AG10803 (cell line): ENCODE data around the gene GPALPP1.
"Not testable (repeated sequence)": the region's sequence is repeated elsewhere in the genome, so short reads cannot be mapped to it uniquely, and the experiment has no call there.

Source experiments
- DNase-seq: peaks from one replicate; pipeline ENCODE4 v3.0.0; 2010; ENCODE audit warnings: low read depth
- H3K4me3 ChIP-seq: 2 replicates; pipeline ENCODE4 v1.5.1; 2011; ENCODE audit warnings: mild to moderate bottlenecking, low read length, control low read depth
- CTCF ChIP-seq: conservative IDR thresholded peaks from 2 replicates; pipeline ENCODE4 v1.5.1; 2011; ENCODE audit warnings: mild to moderate bottlenecking, low read length, control low read depth, inconsistent platforms

Gene GPALPP1

GRCh38 chr13:45063261-45063860 is 74.0 kb downstream of the GPALPP1 start:
- peak; percentile 82 for DNase-seq
- TF ChIP-seq CTCF = no peak

GRCh38 chr13:45063889-45064288 is 74.6 kb downstream of the GPALPP1 start:
- DNase-seq, H3K4me3 ChIP-seq: not testable (repeated sequence)

More at GRCh38 chr13:45063261-45063860, 74.0 kb downstream of the GPALPP1 start:
- no peak overlapping the region for H3K4me3 ChIP-seq

GRCh38 chr13:45064889-45065288 is 75.6 kb downstream of the GPALPP1 start:
- no peak for TF ChIP-seq CTCF
- DNase-seq = no peak

GRCh38 chr13:45068036-45069001 is 79.0 kb downstream of the GPALPP1 start:
- no peak for DNase-seq
- H3K4me3 ChIP-seq = no peak overlapping the region
- TF ChIP-seq CTCF = no peak

More at GRCh38 chr13:45064889-45065288, 75.6 kb downstream of the GPALPP1 start:
- no peak overlapping the region for H3K4me3 ChIP-seq

GRCh38 chr13:45073809-45074208 is 84.5 kb downstream of the GPALPP1 start:
- TF ChIP-seq CTCF = no peak
- no peak for DNase-seq
- H3K4me3 ChIP-seq = no peak overlapping the region

GRCh38 chr13:45074721-45075120 is 85.4 kb downstream of the GPALPP1 start:
- H3K4me3 ChIP-seq = no peak overlapping the region
- no peak for TF ChIP-seq CTCF
- DNase-seq = no peak

GRCh38 chr13:45078003-45078402 is 88.7 kb downstream of the GPALPP1 start:
- H3K4me3 ChIP-seq = no peak overlapping the region
- no peak for DNase-seq
- no peak for TF ChIP-seq CTCF
